ENCODE data around the gene UBE2E2. TPM values are rescaled to one million over a fixed set of nuclear protein-coding genes. Genes with fewer than 3 reads are reported as not detected.

Gene UBE2E2
- total RNA-seq, 1 experiment from 2014 or later = 38.6 TPM

GRCh38 chr3:23308986-23309625 lies 106.0 kb downstream of the UBE2E2 start:
- Mint-ChIP-seq H3K9me3 (no peaks in the 10 kb centered on the region), H3K27me3 (ENCODE audit: low read depth) (no peaks in the 10 kb centered on the region), H3K4me1 (peaks cover 0 to 4% of the 10 kb centered on the region in 2 experiments; a peak in 1 of 4 replicates), H3K4me3 (no peak overlapping the region), H3K27ac (no peak overlapping the region), H3K36me3 (ENCODE audit: insufficient read depth in 1 of 3, low read depth in 3 of 3) (peaks cover 2 to 5% (median 4%) of the 10 kb centered on the region in 3 experiments; a peak in 6 of 7 replicates)
- H2AK5ac ChIP-seq (ENCODE audit: insufficient read length, low read length) = no peak overlapping the region
- no peak overlapping the region for H2BK15ac ChIP-seq (ENCODE audit: low read depth, low read length)
- DNase-seq = no peak
- TF ChIP-seq CTCF (conservative IDR thresholded peaks at IDR 0.05) = no peak
- no peak overlapping the region for H3K4me2 ChIP-seq (ENCODE audit: insufficient read depth, insufficient read length, low read length)
- H4K91ac ChIP-seq (ENCODE audit: insufficient read length, low read depth, low read length) = no peak overlapping the region
- no peak overlapping the region for H2BK5ac ChIP-seq (ENCODE audit: insufficient read length, low read length)
- no peak overlapping the region for H2BK12ac ChIP-seq (ENCODE audit: insufficient read length, low read depth, low read length)
- no peak overlapping the region for H3T11ph ChIP-seq (ENCODE audit: low read length)
- no peak overlapping the region for H2BK120ac ChIP-seq (ENCODE audit: low read depth, low read length, poor library complexity, severe bottlenecking)
- no peak overlapping the region for H2AFZ ChIP-seq (ENCODE audit: low read length)
- H3K79me2 ChIP-seq (ENCODE audit: insufficient read depth, low read length) = no peaks in the 10 kb centered on the region
- H3K4ac ChIP-seq (ENCODE audit: low read depth, low read length) = no peak overlapping the region
- H4K8ac ChIP-seq (replicated peaks; ENCODE audit: insufficient read length, low read depth, low read length) = no peak overlapping the region
- no peaks in the 10 kb centered on the region for H3K9me3 ChIP-seq (ENCODE audit: control insufficient read depth, low read depth, low read length)
- H3K9ac ChIP-seq (ENCODE audit: extremely low read depth, insufficient read length, low read length) = no peak overlapping the region
- no CpG with 5 or more reads among the region's 2 CpGs for WGBS (ENCODE audit: extremely low coverage, insufficient read length, low lambda C conversion rate)
- no peak overlapping the region for H2BK20ac ChIP-seq (ENCODE audit: low read depth, low read length, poor library complexity, severe bottlenecking)
- no peak overlapping the region for H3K18ac ChIP-seq (ENCODE audit: insufficient read length, low read depth, low read length)
- no peak overlapping the region for H3K14ac ChIP-seq (ENCODE audit: insufficient read depth, low read length)
- no peak overlapping the region for H3K56ac ChIP-seq (ENCODE audit: insufficient read length, low read depth, low read length)
- no peaks in the 10 kb centered on the region for H3K27me3 ChIP-seq (ENCODE audit: insufficient read depth, low read length)
- H3K27ac ChIP-seq (ENCODE audit: insufficient read length, low read depth, low read length) = no peak overlapping the region
- H3K23ac ChIP-seq (ENCODE audit: insufficient read length, low read depth, low read length) = no peak overlapping the region
- H4K20me1 ChIP-seq (ENCODE audit: control insufficient read depth, insufficient read depth, insufficient read length) = no peaks in the 10 kb centered on the region
- H3K4me1 ChIP-seq (ENCODE audit: insufficient read depth, low read length) = no peaks in the 10 kb centered on the region
- H4K5ac ChIP-seq (ENCODE audit: insufficient read length, low read depth, low read length) = no peak overlapping the region
- no peaks in the 10 kb centered on the region for H3K79me1 ChIP-seq (ENCODE audit: insufficient read depth, low read depth, low read length, poor library complexity, severe bottlenecking)
- H3K23me2 ChIP-seq (ENCODE audit: insufficient read length, low read depth, low read length, poor library complexity, severe bottlenecking) = no peaks in the 10 kb centered on the region

All from H9 (cell line).